ENCODE results near the gene GIMAP5.

DNA sequence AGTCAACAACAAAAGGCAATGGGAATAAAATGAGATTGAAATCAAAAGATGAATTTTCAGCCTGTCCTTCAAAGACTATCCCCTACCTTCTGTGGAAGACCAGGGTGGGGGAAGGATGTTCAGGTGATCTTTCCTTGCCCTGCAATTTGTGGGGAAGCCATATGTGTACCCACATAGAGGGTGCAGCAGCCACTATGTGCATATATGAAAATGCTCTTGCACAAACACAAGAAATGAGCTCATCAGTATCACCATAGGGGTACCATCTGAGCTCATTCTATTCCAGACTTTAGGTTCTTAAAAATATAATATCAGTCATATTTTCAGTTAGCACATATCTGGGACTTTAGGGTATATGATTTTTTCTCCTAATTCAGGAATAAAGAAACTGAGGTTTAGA lies 17.7 kb downstream of the GIMAP5 start:
- TF ChIP-seq, protein P1, sequence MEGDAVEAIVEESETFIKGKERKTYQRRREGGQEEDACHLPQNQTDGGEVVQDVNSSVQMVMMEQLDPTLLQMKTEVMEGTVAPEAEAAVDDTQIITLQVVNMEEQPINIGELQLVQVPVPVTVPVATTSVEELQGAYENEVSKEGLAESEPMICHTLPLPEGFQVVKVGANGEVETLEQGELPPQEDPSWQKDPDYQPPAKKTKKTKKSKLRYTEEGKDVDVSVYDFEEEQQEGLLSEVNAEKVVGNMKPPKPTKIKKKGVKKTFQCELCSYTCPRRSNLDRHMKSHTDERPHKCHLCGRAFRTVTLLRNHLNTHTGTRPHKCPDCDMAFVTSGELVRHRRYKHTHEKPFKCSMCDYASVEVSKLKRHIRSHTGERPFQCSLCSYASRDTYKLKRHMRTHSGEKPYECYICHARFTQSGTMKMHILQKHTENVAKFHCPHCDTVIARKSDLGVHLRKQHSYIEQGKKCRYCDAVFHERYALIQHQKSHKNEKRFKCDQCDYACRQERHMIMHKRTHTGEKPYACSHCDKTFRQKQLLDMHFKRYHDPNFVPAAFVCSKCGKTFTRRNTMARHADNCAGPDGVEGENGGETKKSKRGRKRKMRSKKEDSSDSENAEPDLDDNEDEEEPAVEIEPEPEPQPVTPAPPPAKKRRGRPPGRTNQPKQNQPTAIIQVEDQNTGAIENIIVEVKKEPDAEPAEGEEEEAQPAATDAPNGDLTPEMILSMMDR (IDR thresholded peaks at IDR 0.05; ENCODE audit: low read length) = no peak
- no peak for TF ChIP-seq EZH2 (IDR thresholded peaks at IDR 0.05; ENCODE audit: borderline replicate concordance, low read length)

Data from OCI-LY1 (cell line).